NCI-H345 (cell line): Measurements from ENCODE around the gene B3GALNT2.
"Not testable (repeated sequence)": the region's sequence is repeated elsewhere in the genome, so short reads cannot be mapped to it uniquely, and the experiment has no call there.

Source experiments
- DNase-seq: peaks from one replicate; lab custom pipeline; 2025; lab: John Stamatoyannopoulos, UW

B3GALNT2 gene

GRCh38 chr1:235504122-235504493 lies at the start of gene B3GALNT2:
Gene B3GALNT2, minus strand, starts transcription at chr1:235504452. Its CDS starts 200 bp downstream, at chr1:235504252.
- DNase-seq = no peak

DNA sequence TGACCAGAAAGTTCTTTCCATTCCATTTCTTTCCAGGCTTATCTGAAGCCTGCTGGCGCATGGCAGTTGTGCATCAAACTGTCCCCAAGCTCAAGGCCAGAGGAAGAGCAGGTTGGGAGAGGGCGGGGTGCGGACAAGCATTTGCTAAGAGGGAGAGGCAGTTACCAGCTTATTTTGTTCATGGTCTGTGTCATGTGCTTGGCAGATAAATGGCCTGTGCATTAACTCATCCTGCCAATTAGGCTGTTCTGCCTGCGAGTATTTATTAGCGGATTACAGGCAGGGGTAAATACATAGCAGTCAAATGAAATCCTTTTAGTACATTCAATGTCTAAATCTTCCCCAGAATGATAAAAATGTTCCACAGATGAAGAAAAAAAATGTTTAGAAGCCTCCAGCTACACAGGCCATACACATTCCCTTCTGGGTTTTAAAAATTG lies 48.9 kb upstream of the B3GALNT2 start:
- DNase-seq = no peak

DNA sequence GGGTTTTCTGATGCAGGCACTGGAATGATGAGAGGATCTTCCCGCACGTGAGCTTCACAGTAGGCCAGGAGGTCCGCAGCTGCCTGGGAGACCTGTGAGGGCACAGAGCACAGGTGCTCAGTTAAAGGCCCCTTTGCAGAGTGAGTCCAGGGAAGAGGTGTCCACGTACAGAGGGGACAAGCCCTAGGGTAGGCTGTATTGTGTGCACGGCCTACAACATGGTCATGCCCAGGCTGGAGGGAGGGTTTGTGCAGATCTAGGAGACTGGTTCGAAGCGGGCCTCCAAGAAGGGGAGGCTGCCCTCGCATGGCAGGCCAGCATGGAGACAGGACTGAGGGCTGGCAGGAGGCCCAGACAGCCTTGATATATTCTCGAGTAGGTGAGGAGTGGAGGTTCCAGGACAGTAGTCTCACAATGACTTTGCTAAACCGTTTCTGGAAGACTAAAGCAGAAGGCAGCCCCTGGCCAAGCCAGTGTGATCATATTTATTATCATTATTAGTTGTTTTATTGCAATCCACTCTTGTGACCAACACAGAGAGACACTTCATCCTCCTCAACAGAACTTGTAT lies 48.0 kb upstream of the B3GALNT2 start:
- no peak for DNase-seq

DNA sequence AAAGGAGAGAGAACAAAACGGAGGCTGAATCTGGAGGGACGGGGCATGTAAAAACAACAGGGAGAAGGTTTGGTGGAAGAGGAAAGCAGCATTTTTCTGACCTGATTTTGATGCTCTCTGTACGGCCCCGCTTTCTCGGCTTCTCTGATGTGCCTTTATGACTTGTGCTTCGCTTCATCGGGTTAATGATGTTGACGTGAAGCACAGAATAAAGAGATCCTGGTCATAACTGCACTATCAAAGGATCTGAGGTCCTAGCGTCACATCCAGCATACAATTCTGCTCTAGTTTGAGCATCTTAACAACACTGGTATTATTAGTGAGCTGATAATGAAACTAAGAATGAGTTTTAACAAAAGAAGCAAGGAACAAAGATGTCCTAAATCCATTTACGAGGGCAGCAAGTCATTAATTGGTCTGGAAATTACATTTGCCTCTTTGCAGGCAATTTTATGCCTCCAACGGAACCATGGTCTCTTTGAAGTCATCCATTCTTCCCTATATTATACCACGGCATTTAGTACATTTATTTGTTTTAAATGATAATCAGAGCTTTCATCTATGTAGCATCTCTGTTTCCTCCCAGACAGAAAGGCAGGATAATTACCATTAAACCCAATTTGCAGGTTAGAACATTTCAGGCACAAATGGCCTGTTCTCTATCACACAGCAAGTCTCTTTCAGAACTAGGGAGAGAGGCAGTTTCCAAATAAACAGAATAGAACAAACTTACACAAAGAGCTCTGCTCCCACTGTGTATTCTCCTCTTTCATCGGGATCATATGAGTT lies 45.3 kb upstream of the B3GALNT2 start:
- no peak for DNase-seq

DNA sequence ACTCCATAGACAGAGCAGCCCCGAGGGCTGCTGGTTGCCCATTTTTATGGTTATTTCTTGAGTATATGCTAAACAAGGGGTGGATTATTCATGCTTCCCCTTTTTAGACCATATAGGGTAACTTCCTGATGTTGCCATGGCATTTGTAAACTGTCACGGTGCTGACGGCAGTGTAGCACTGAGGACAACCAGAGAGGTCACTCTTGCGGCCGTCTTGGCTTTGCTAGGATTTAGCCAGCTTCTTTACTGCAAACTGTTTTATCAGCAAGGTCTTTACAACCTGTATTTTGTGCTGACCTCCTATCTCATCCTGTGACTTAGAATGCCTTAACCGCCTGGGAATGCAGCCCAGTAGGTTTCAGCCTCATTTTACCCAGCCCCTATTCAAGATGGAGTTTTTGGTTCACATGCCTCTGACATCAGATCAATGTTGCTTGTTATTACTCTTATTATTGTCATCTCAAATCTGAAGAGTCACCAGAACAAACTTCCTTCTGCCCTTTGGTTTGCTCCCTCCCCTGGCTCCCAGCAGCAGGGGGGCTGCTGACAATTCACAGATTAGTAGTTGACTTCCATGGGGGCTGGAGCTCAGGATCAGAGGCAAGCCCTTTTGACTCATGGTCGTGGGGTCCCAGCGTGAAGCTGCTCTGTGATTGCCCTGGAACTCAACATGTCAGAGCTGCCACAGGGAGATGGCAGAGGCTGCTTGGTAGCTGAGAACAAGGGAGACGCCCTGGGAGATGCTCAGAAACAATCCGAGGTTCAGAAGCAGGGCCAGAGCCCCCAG lies 42.3 kb upstream of the B3GALNT2 start:
- DNase-seq = not testable (repeated sequence)

- DNase-seq = no peak
These were observed 41.2 kb upstream of the B3GALNT2 start for GRCh38 chr1:235545292-235545930.

GRCh38 chr1:235542845-235543244 lies 38.6 kb upstream of the B3GALNT2 start:
- not testable (repeated sequence) for DNase-seq

DNA sequence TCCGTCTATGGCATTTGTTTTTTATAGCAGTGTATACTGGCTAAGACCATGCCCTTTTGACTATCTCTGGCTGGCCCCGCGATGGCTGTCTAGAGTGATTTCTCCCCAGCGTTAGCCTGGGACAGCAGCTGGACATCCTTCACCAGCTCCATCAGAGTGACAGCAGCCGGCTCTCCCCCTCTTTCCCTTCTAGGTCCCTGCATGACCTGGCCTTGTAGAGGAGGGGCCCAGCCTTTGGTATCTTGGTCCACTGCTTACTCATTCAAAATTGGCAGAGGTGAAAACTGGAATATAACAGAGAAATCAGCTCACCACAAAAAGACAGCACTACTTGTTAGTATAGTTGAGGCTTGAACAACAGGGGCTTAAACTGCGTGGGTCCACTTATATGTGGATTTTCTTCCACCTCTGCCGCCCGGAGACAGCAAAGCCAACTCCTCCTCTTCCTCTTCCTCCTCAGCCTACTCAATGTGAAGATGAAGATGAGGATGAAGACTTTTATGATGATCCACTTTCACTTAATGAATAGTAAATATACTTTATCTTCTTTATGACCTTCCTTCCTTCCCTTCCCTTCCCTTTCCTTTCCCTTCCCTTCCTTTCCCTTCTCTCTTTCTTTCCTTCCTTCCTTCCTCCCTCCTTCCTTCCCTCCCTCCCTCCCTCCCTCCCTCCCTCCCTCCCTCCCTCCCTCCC lies 29.4 kb upstream of the B3GALNT2 start:
- no peak for DNase-seq

- DNase-seq = no peak
These were observed 28.1 kb upstream of the B3GALNT2 start for GRCh38 chr1:235532360-235532759.

GRCh38 chr1:235527196-235527814 lies 23.1 kb upstream of the B3GALNT2 start:
- DNase-seq = no peak

DNA sequence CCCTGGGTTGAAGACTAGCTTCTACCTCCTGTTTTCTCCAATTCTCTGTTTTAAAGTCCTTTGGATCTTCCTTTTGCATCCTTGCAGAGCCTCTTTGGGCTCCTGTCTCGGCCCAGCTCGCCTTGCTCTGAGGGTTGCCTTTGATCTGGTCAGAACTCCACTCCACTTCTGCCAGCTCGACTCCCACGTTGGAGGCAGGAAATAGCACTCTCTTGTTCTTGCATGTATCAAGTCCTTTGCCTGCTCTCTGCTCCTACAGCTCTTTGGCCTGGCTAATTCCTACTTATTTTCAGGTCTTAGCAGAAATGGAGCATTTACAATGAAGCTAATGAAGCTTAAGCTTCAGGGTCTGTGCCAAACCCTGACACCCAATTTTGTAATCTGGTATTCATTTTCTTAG lies 21.1 kb upstream of the B3GALNT2 start:
- no peak for DNase-seq

GRCh38 chr1:235516862-235517446 lies 12.7 kb upstream of the B3GALNT2 start:
- DNase-seq = no peak

DNA sequence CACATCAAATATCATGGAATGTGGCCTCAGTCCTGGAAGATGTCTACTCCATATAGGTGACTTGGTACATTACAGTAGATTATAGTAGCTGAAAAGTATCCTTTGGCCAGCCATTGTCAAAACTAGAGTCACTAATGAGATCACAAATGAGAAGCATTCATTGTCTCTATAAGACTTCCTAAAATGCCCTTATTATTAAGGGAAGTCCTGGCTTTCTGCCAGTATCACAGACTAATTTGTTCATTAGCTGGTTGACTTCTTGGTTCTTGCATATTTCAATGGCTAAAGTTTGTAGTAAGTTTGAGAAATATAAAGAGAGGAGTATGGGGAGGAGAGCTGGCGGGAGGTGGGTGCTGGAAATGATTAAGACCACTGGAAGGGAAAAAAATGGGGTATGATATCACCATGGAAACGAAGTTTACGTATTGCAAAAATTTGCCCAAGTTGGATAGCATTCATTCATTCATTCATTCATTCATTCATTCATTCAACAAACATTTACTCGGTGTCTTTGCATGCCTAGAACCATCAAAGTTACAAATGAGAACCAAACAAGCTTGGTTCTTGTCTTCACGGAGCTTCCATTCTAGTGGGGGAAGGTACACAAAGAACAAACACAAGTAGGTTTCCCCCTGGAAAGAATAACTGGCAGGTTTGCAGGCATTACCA lies 11.7 kb upstream of the B3GALNT2 start:
- no peak for DNase-seq

GRCh38 chr1:235513495-235514366 lies 9.5 kb upstream of the B3GALNT2 start:
- DNase-seq = peak; percentile 67

- DNase-seq = no peak
These were observed 7.4 kb upstream of the B3GALNT2 start for GRCh38 chr1:235511470-235512240.

DNA sequence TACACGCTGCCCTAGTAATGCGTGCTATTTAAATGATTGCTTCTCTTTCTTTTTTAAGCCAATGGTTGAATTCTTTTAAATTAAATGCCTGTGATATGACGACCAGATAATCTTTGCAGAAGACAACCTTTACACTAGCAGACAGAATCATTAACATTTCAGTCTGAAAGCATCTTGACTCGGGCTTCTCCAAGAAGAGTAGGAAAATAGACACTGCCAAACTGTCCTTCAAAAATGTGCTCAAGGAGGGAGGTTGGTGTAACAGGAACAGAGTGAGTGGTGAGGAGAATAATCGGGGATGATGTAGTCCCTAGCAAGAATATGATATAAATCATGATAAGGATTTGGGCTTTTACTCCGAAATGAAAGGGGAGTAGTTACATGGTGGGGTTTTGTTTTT lies 6.6 kb upstream of the B3GALNT2 start:
- no peak for DNase-seq

DNA sequence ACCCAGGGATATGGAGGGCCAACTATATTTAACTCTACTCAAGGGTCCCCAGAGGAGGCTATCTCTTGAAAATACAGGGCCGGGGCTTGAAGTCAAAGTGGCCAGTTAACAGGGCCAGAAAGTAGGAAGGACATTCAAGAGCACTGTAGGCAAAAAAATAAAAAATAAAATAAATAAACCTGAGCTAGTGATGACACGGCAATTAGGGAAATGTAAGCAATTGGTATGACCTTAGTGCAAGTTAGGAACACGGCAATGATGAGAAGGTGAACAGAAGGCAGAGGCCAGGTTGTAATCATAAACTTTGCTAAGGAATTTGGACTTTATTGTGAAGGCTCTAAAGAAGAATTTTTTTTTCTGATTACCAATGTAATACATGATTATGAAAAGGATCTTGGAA lies 3.4 kb upstream of the B3GALNT2 start:
- no peak for DNase-seq

DNA sequence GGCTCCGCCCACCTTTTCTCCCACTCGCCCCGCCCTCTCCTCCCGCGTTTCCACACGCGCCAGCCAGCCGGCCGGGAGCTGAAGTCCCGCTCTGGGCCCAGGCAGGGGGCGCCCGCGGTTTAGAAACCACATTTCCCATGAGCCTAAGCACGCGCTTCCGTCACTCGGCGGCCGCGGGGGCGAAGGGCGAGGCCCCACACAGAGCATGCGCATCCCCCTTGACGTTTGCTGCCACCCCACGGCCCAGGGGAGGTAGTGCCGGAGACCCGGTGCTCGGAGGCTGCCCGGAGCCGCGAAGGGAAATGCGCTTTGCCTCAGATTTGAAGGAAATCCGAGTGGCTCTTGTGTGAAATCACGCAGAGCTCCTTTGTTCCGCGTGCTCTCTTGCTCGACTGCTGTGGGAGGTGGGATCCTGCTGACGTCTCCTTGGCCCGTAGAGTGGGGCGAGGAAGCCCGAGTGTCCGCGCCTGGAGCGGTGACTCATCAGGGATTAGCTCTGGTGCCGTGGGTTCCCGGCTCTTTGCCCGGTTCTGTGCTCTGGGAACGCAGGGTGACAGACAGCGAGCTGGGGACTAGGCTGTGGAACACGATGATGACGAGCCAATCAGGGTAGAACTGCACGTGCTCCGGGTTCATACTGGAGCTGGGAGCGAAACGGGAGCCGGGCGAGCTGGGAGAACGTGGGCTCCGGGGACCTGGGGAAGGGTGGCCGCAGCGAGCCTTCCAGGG lies 406 bp upstream of the B3GALNT2 start:
- DNase-seq = peak; percentile 99
